ENCODE measurements around the gene ABLIM1.

The ABLIM1 gene

GRCh38 chr10:114559636-114560035 is 98.4 kb downstream of the ABLIM1 start:
- H3K4me2 ChIP-seq (ENCODE audit: low read depth, low read length) = no peak overlapping the region
- TF ChIP-seq EZH2phosphoT487 (IDR thresholded peaks at IDR 0.05; ENCODE audit: low read length) (no peak), CTCF (IDR thresholded peaks at IDR 0.05; ENCODE audit: low read length) (no peak), EZH2 (optimal IDR thresholded peaks at IDR 0.05; ENCODE audit: low read depth, low read length) (no peak)
- no peaks in the 10 kb centered on the region for H3K36me3 ChIP-seq (replicated peaks; ENCODE audit: insufficient read depth, low read length)
- no peak for DNase-seq
- peaks cover 3% of the 10 kb centered on the region; the same call in 1 of the 2 replicates for H3F3A ChIP-seq (ENCODE audit: insufficient read depth, low read length)
- H3K4me3 ChIP-seq (ENCODE audit: low read length) = no peak overlapping the region
- no peaks in the 10 kb centered on the region for H3K9me3 ChIP-seq (replicated peaks; ENCODE audit: insufficient read depth, low read length)
- no peaks in the 10 kb centered on the region for H4K20me1 ChIP-seq (ENCODE audit: insufficient read depth, low read length)
- peaks cover 14% of the 10 kb centered on the region for H3K4me1 ChIP-seq (ENCODE audit: low read length)
- no peaks in the 10 kb centered on the region for H3K79me2 ChIP-seq (ENCODE audit: low read length)
- H3K9me2 ChIP-seq (replicated peaks; ENCODE audit: insufficient read depth, low read length) = no peaks in the 10 kb centered on the region
- H3K9ac ChIP-seq (ENCODE audit: low read length) = no peak overlapping the region
- no peaks in the 10 kb centered on the region for H3K27me3 ChIP-seq (replicated peaks; ENCODE audit: insufficient read depth, low read length)
- H2AFZ ChIP-seq (ENCODE audit: low read length) = no peak overlapping the region
- no peak overlapping the region for H3K27ac ChIP-seq (ENCODE audit: low read length)

- no peak for DNase-seq
- H3K4me3 ChIP-seq (ENCODE audit: low read length) = no peak overlapping the region
- H4K20me1 ChIP-seq (ENCODE audit: insufficient read depth, low read length) = no peaks in the 10 kb centered on the region
- H3F3A ChIP-seq (ENCODE audit: insufficient read depth, low read length) = peaks cover 3% of the 10 kb centered on the region; the same call in 1 of the 2 replicates
- no peaks in the 10 kb centered on the region for H3K27me3 ChIP-seq (replicated peaks; ENCODE audit: insufficient read depth, low read length)
- H3K79me2 ChIP-seq (ENCODE audit: low read length) = no peaks in the 10 kb centered on the region
- no peak for TF ChIP-seq CTCF (IDR thresholded peaks at IDR 0.05; ENCODE audit: low read length)
- no peak for TF ChIP-seq EZH2phosphoT487 (IDR thresholded peaks at IDR 0.05; ENCODE audit: low read length)
- no peak for TF ChIP-seq EZH2 (optimal IDR thresholded peaks at IDR 0.05; ENCODE audit: low read depth, low read length)
- no peaks in the 10 kb centered on the region for H3K36me3 ChIP-seq (replicated peaks; ENCODE audit: insufficient read depth, low read length)
- peaks cover 14% of the 10 kb centered on the region for H3K4me1 ChIP-seq (ENCODE audit: low read length)
- H3K9me2 ChIP-seq (replicated peaks; ENCODE audit: insufficient read depth, low read length) = no peaks in the 10 kb centered on the region
- no peak overlapping the region for H3K27ac ChIP-seq (ENCODE audit: low read length)
- no peak overlapping the region for H3K9ac ChIP-seq (ENCODE audit: low read length)
- H3K9me3 ChIP-seq (replicated peaks; ENCODE audit: insufficient read depth, low read length) = no peaks in the 10 kb centered on the region
- H2AFZ ChIP-seq (ENCODE audit: low read length) = no peak overlapping the region
- no peak overlapping the region for H3K4me2 ChIP-seq (ENCODE audit: low read depth, low read length)
These were observed 100.2 kb downstream of the ABLIM1 start for GRCh38 chr10:114557854-114558253.

- Histone ChIP-seq H3K4me3 (ENCODE audit: low read length) (no peak overlapping the region), H4K20me1 (ENCODE audit: insufficient read depth, low read length) (no peaks in the 10 kb centered on the region), H3K79me2 (ENCODE audit: low read length) (no peaks in the 10 kb centered on the region), H3K27ac (ENCODE audit: low read length) (peak overlapping the region; percentile 11; the same call in 1 of the 2 replicates), H3F3A (ENCODE audit: insufficient read depth, low read length) (peaks cover 3% of the 10 kb centered on the region; the same call in 1 of the 2 replicates), H2AFZ (ENCODE audit: low read length) (no peak overlapping the region), H3K36me3 (replicated peaks; ENCODE audit: insufficient read depth, low read length) (no peaks in the 10 kb centered on the region), H3K9me2 (replicated peaks; ENCODE audit: insufficient read depth, low read length) (no peaks in the 10 kb centered on the region), H3K9ac (ENCODE audit: low read length) (no peak overlapping the region), H3K27me3 (replicated peaks; ENCODE audit: insufficient read depth, low read length) (no peaks in the 10 kb centered on the region), H3K4me1 (ENCODE audit: low read length) (peaks cover 14% of the 10 kb centered on the region), H3K9me3 (replicated peaks; ENCODE audit: insufficient read depth, low read length) (no peaks in the 10 kb centered on the region), H3K4me2 (ENCODE audit: low read depth, low read length) (no peak overlapping the region)
- peak; percentile 47 for DNase-seq
- TF ChIP-seq CTCF (IDR thresholded peaks at IDR 0.05; ENCODE audit: low read length) (no peak), EZH2 (optimal IDR thresholded peaks at IDR 0.05; ENCODE audit: low read depth, low read length) (no peak), EZH2phosphoT487 (IDR thresholded peaks at IDR 0.05; ENCODE audit: low read length) (no peak)
These were observed 101.6 kb downstream of the ABLIM1 start for GRCh38 chr10:114556236-114557122.

Data from MM.1S (cell line).